GM12892 (cell line): ENCODE data around the gene RPL38.

Experiments used
- POLR2A ChIP-seq: IDR thresholded peaks from 2 replicates; pipeline ENCODE4 v1.6.1; 2011; ENCODE audit warnings: low read depth, low read length, control low read depth
- POLR2AphosphoS5 ChIP-seq: IDR thresholded peaks from 2 replicates; pipeline ENCODE4 v1.6.1; 2011; ENCODE audit warnings: low read depth, low read length, control low read depth

GRCh38 chr17:74251569-74251968, 48.1 kb downstream of the RPL38 start:
- TF ChIP-seq POLR2AphosphoS5 (no peak), POLR2A (no peak)
